A549 (cell line): ENCODE results near the gene NKAIN2.

Experiments used
- CEBPB ChIP-seq, 2 experiments: fragments of >200 bp in 1 of 2; sonication (Bioruptor Twin) in 1 of 2; formaldehyde crosslinking in 1 of 2; IDR thresholded peaks; 2 replicates each; pipeline ENCODE4 v1.6.1; 2012 to 2016
- CHD4 ChIP-seq: fragments of 200-600 bp; sonication (generic); IDR thresholded peaks from 2 replicates; pipeline ENCODE4 v1.6.1; 2016; ENCODE audit warnings: antibody characterized with exemption, mild to moderate bottlenecking, borderline replicate concordance
- CTCF ChIP-seq: fragments of >200 bp; sonication (Bioruptor Twin); formaldehyde crosslinking; IDR thresholded peaks from 3 replicates; pipeline ENCODE4 v1.5.1; 2016
- EP300 ChIP-seq, 2 experiments: fragments of >200 bp; sonication (Bioruptor Twin); formaldehyde crosslinking; IDR thresholded peaks; 2 replicates in 1 of 2; 3 replicates in 1 of 2; pipeline ENCODE4 v1.6.1; 2016 to 2017
- GATA3 ChIP-seq: IDR thresholded peaks from 2 replicates; pipeline ENCODE4 v1.6.1; 2012; ENCODE audit warnings: borderline replicate concordance
- HDAC2 ChIP-seq: fragments of 200-600 bp; sonication (generic); IDR thresholded peaks from 2 replicates; pipeline ENCODE4 v1.6.1; 2016
- JUN ChIP-seq, 2 experiments: fragments of >200 bp; sonication (Bioruptor Twin); formaldehyde crosslinking; IDR thresholded peaks; 2 replicates in 1 of 2; 3 replicates in 1 of 2; pipeline ENCODE4 v1.6.1; 2016 to 2017
- JUNB ChIP-seq: fragments of >200 bp; sonication (Bioruptor Twin); formaldehyde crosslinking; IDR thresholded peaks from 2 replicates; pipeline ENCODE4 v1.6.1; 2016
- MYC ChIP-seq: IDR thresholded peaks from 2 replicates; pipeline ENCODE4 v1.6.1; 2012; ENCODE audit warnings: mild to moderate bottlenecking, inconsistent platforms, low read length, improper control_type of control experiment, borderline replicate concordance
- NR3C1 ChIP-seq: fragments of >200 bp; sonication (Bioruptor Twin); formaldehyde crosslinking; IDR thresholded peaks from 3 replicates; pipeline ENCODE4 v1.6.1; 2017
- PBX3 ChIP-seq: IDR thresholded peaks from 2 replicates; pipeline ENCODE4 v1.6.1; 2012
- POLR2A ChIP-seq: IDR thresholded peaks from 2 replicates; pipeline ENCODE4 v1.6.1; 2012; ENCODE audit warnings: mild to moderate bottlenecking, low read length
- RNF2 ChIP-seq: fragments of 200-600 bp; sonication (generic); IDR thresholded peaks from 2 replicates; pipeline ENCODE4 v1.6.1; 2016; ENCODE audit warnings: low read depth, mild to moderate bottlenecking, antibody characterized with exemption, moderate library complexity, borderline replicate concordance

- TF ChIP-seq CEBPB (IDR thresholded peaks at IDR 0.05) (no peak), CTCF (no peak), NR3C1 (no peak), PBX3 (no peak), POLR2A (no peak), EP300 (IDR thresholded peaks at IDR 0.05) (no peak), CHD4 (no peak), RNF2 (no peak), GATA3 (no peak), JUNB (no peak), MYC (no peak), JUN (IDR thresholded peaks at IDR 0.05) (no peak), HDAC2 (no peak)
Observed at GRCh38 chr6:124668028-124668427, 864.4 kb downstream of the NKAIN2 start.
